ENCODE measurements around the gene PRR32.

- TF ChIP-seq CTCF (IDR thresholded peaks at IDR 0.05) (no peak), POLR2A (IDR thresholded peaks at IDR 0.05) (no peak)
Observed at GRCh38 chrX:126824338-126825007, 4.9 kb downstream of the PRR32 start.
